ENCODE results near the gene AMPH.
"Not testable (repeated sequence)": the region's sequence is repeated elsewhere in the genome, so short reads cannot be mapped to it uniquely, and the experiment has no call there.

The AMPH gene

DNA sequence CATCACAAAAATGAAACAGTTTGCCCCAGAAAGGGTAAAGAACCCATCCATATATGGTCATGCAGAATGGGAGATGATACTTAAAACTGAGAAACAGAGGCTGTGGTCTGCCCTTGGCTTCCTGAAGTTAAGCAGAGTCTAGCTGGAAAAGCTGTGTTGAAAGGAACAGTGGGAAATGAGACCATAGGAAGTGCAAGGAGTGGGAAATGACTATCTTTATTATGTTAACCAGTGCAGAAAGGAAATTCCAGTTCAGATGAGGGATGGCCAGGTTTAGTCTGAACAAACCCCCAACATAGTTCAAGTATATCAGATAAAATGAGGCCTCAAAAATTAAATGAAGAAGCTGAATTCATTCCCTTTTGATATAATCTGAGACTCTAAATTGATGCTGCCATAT, 245.5 kb downstream of the AMPH start:
- no peak for DNase-seq

DNA sequence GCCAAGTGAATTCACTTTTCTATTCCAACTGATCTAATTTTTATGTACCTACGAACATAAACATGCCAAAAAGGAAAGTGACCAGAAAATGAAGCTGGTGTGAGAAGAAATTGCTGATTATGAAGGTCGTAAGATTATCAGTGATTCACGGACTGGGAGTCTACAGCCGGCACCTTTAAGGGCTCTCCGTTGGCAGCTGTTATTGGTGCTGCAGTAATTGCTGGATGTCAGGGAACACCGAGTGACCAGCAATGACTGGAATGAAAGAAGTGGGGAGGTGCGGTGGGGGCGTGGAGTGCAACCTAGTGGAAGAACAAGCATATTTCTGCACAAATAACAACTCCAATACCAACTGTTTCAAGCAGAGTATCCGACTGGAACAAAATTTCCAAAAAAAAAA, 247.9 kb downstream of the AMPH start:
- no peak for DNase-seq

DNA sequence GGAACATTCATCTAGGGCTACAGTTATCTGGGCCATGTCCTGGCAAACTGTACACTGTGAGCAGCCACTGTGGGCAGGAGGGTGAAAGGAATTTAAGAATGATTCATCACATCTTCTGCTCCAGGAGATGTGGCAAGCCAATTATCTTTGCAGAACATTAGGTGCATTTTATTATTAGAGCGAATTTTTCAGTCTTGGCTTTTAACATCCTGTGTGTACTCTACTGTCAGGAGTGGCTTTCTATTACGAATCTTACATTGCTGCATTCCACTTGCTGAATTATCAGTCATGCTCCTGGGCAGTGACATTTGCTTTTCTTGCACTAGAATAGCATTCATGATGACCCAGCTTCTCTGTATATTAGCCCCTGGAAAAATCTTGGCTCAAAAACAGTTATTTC, 248.5 kb downstream of the AMPH start:
- no peak for DNase-seq

DNA sequence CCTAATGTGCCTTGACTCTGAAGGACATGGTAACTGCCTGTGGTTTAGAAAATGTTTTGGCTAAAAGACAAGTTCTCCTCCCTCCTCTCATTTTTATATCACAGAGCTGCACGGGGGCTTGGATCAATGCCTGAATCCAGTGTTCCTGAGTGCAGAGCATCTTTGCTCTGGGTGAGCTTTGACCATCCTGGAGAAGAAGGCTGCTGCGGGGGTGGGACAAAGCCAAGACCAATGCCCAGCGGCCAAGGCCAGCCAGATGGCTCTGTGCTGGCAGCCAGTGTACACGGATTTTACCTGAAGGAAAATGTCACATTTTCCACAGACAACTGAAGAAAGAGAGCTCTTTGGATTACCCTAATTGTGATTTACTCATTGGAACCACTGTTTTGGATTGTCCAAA, 255.7 kb downstream of the AMPH start:
- DNase-seq, result no peak

DNA sequence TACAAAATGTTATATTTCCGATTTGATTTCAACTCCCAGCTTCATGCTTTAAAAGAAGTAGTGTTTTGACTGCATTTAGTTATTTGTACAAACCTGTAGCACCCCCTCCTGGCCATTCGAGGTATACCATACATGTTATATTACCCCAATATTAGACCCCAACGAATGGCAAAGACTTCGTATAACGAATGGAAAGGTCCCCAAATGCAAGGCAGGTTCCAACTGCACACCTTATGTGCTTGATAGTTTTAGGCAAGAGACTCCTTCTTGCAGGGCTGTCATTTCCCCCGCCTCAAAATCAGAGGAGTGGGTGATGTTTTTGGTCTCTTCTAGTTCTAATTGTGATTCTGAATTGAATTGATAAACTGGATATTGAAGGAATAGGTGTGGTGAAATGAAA, 256.7 kb downstream of the AMPH start:
- peak; percentile 64 for DNase-seq

DNA sequence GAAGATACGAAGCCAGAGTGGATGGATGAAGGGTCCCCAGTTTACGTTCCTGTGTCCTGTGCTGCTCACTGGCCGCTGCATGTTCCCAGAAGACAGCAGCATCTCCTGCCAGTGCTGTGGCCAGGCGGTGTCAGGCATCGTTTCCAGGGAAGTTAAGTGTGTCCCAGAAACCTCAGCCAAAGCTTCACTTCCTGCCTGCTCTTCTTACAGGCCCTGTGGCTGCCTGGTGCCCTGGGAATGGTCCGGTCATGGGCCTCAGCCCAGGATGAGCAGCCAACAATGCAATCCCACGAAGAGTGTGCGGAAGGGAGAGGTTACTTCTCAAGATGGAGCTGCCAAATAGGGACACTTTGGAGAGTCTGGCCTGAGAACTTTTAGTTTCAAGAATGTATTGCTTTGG, 258.0 kb downstream of the AMPH start:
- no peak for DNase-seq

DNA sequence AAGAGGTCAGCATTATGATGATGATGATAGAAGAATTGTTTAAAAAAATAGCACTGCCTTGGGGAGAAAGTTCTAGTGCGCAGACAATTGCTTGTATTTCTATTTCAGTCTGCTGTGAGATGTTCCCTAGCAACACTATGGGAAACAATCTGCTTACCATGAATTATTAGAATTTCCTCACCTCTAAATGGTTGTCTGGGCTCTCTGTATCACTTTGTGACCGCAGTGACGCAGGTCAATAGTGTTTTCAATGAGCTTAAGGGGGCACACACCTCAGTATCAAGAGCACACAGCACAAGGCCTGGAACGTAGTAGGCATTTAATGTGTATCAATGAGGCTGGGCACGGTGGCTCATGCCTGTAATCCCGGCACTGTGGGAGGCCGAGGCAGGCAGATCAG, 258.9 kb downstream of the AMPH start:
- no peak for DNase-seq

DNA sequence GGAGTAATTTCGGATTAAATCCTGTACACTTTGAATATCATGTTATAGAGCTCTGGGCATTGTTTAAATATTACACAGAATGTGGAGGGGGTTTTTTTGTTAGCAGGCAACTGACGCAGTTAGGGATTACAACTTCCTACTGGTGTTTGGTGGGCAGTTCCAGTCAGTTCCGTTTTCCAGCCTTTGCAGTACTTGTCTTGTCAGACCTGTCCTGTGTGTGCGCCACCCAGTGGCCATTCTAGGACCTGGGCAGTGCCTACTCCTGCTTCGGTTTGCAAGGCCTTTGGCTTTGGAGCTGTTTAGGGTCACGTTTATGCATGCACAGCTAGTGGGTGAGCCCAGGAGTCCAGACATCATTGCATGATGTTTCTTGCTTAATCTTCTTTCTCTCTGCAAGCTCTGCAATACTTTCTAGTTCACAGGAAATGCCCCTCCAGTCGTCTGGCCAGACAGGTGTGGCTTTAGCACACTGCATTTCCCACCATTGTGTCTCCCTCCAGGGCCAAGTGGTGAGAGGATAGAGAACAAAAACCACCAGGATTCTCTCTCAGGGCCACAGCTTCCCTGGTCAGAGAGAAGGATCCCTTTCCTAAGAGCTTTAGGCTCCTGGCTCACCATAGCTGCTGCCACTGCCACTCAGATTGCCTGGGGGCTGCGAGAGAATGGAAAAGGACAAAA, 261.2 kb downstream of the AMPH start:
- peak; percentile 75 for DNase-seq

DNA sequence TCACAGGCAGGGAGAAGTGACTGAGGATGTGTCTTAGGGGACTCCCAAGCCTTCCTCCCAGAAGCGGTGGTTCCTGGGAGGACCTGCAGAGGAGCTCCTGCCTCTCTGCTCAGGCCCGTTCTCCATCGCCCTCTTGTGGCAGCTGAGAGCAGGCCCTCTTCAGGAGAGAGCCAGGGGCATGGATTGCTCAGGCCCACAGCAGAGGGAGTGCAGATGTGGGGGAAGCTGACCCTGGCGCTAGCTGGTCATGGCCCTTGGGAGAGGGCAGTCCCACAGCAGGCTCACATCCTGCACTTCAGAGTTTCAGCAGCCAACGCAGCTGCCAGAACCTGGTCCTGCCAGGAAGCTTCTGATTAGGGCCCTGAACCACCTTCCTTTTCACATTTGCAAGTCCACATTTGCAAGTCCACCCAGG, 263.0 kb downstream of the AMPH start:
- DNase-seq, result peak; percentile 65

DNA sequence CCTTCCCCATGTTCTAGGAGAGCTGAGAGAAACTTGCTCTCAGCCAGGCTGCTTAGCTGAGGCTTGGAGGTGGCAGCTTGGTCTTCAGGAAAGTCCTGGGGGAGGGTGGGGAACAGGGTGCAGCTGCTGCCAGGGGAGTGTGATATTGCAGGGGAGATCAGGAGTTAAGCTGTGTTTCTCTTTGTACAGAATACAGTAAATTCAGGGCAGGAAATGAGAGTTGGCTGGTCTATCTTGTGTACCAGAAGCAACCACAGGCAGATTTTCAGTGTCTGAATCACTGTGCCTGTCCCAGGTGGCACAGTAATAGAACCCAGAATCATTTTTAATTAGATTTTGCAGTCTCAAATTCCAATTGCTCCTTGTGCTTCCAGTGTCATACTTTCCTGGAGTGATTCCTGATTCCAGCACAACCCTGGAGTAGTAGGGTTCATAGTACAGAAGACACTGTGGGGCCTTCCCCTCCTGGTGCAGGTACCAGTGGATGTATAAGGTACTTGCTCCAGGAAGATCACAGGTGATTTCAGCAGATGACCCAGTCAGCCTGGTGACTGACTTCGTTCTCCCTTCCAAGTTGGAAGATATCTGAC, 263.8 kb downstream of the AMPH start:
- DNase-seq, result no peak

DNA sequence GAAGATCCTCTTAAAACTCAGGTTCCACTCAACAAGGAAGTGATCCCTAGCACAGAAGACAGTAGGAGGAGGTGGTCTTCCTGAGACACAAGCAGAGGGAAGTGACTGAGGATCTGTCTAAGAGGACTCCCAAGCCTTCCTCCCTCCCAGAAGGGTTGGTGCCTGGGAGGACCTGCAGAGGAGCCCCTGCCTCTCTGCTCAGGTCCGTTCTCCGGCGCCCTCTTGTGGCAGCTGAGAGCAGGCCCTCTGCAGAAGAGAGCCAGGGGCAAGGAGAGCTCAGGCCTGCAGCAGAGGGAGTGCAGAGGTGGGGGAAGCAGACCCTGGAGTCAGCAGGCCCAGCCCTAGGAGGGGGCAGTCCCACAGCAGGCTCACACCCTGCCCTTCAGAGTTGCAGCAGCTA, 267.8 kb downstream of the AMPH start:
- DNase-seq, result peak; percentile 62

DNA sequence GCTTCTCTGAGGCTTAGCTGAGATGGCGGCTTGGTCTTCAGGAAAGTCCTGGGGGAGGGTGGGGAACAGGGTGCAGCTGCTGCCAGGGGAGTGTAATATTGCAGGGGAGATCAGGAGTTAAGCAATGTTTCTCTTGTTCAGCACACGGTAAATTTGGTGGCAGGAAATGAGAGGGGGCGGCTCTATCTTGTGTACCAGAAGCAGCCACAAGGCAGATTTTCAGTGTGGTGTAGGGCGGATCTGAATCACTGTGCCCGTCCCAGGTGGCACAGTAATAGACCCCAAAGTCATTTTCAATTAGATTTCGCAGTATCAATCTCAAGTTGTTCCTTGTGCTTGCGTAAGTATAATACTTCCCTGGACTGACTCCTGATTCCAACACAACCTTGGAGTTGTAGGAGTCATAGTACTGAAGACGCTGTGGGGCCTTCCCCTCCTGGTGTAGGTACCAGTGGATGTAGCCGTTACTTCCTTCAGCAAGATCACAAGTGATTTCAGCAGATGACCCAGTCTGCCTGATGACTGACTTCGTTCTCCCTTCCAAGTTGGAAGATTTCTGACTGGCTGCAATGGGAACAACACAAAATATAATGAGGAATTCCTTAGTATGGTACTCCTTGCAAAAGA, 268.4 kb downstream of the AMPH start:
- not testable (repeated sequence) for DNase-seq

DNA sequence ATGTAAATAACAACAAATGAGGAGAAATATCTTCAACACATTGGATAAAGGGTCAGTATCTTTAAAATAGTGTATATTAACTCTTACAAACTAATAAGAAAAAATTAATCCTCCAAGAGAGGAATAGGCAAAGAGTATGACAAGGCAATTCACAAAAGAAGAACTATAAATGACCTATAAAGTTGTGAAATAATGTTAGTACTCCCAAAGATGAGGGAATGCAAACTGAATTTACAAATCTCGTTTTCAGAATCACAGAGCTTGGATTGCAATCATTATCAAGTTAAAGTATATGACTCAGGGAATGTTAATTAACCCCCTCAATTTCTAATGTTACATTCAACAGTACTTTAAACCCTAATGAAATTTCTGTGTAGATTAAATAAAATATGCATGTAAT, 270.4 kb downstream of the AMPH start:
- DNase-seq, result no peak

DNA sequence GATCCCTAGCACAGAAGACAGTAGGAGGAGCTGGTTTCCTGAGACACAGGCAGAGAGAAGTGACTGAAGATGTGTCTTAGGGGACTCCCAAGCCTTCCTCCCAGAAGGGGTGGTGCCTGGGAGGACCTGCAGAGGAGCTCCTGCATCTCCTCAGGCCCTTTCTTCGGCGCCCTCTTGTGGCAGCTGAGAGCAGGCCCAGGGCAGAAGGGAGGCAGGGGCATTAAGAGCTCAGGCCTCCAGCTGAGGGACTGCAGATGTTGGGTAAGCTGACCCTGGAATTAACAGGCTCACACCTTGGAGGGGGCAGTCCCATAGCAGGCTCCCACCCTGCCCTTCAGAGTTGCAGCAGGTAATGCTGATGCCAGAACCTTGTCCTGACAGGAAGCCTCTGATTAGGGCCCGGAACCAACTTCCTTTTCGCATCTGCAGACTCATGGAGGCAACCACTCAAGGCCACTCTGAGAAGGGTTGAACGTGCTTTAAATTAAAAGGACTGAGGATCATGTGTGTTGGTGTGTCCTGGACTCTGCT, 272.0 kb downstream of the AMPH start:
- peak; percentile 69 for DNase-seq

DNA sequence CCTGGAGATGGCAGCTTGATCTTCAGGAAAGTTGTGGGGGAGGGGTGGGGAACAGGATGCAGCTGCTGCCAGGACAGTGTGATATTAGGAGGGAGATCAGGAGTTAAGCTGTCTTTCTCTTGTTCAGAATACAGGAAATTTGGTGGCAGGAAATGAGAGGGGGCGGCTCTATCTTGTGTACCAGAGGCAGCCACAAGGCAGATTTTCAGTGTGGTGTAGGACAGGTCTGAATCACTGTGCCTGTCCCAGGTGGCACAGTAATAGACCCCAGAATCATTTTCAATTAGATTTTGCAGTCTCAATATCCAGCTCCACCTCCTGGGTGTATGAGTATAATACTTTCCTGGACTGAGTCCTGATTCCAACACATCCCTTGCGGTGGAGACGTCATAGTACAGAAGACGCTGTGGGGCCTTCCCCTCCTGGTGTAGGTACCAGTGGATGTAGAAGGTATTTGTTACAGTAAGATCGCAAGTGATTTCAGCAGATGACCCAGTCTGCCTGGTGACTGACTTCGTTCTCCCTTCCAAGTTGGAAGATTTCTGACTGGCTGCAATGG, 272.8 kb downstream of the AMPH start:
- not testable (repeated sequence) for DNase-seq

DNA sequence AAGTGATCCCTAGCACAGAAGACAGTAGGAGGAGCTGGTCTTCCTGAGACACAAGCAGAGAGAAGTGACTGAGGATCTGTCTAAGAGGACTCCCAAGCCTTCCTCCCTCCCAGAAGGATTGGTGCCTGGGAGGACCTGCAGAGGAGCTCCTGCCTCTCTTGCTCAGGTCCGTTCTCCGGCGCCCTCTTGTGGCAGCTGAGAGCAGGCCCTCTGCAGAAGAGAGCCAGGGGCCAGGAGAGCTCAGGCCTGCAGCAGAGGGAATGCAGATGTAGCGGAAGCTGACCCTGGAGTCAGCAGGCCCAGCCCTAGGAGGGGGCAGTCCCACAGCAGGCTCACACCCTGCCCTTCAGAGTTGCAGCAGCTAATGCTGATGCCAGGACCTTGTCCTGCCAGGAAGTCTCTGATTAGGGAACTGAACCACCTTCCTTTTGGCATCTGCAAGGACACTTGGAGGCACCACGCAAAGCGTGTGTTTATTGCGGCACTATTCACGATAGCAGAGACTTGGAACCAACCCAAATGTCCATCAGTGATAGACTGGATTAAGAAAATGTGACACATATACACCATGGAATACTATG, 276.8 kb downstream of the AMPH start:
- DNase-seq, result not testable (repeated sequence)

DNA sequence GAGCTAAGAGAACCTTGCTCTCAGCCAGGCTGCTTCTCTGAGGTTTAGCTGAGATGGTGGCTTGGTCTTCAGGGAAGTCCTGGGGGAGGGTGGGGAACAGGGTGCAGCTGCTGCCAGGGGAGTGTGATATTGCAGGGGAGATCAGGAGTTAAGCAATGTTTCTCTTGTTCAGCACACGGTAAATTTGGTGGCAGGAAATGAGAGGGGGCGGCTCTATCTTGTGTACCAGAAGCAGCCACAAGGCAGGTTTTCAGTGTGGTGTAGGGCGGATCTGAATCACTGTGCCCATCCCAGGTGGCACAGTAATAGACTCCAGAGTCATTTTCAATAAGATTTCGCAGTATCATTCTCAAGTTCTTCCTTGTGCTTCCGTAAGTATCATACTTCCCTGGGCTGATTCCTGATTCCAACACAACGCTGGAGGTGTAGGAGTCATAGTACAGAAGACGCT, 277.7 kb downstream of the AMPH start:
- DNase-seq, result not testable (repeated sequence)

DNA sequence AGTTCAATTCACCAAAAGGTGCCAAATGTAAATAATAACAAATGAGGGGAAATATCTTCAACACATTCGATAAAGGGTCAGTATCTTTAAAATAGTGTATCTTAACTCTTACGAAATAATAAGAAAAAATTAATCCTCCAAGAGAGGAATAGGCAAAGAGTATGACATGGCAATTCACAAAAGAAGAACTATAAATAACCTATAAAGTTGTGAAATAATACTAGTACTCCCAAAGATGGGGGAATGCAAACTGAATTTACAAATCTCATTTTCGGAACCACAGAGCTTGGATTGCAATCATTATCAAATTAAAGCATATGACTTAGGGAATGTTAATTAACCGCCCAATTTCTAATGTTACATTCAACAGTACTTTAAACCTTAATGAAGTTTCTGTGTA, 279.6 kb downstream of the AMPH start:
- no peak for DNase-seq

DNA sequence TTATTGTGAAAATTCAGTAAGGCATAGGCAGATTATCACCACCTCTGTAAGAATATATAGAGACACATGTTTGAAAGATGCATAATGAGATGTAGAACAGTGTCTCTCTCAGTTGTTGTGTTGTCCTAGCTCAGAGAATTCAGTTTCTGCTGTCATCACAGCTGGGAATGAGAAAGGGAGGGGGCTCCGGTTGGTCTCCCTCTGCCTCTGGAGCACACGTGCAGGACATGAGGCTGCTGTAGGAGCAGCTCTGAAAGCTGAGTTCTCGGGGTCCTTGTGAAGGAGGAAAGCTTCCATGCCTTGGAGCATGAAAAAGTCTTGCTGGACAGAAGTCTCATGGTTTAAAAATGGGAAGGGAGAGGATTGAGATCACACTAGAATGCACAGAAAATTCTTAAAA, 280.4 kb downstream of the AMPH start:
- not testable (repeated sequence) for DNase-seq

DNA sequence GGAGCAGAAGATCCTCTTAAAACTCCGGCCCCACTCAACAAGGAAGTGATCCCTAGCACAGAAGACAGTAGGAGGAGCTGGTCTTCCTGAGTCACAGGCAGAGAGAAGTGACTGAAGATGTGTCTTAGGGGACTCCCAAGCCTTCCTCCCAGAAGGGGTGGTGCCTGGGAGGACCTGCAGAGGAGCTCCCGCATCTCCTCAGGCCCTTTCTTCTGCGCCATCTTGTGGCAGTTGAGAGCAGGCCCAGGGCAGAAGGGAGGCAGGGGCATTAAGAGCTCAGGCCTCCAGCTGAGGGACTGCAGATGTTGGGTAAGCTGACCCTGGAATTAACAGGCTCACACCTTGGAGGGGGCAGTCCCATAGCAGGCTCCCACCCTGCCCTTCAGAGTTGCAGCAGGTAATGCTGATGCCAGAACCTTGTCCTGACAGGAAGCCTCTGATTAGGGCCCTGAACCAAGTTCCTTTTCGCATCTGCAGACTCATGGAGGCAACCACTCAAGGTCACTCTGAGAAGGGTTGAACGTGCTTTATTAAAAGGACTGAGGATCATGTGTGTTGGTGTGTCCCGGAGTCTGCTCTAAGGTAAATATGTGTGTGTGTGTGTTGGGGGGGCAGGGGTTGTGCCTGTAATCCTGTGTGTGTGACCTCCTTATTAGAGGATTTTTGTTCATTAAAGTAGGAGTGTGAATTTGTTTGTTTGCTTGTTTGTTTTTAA, 281.1 kb downstream of the AMPH start:
- DNase-seq, result peak; percentile 39

DNA sequence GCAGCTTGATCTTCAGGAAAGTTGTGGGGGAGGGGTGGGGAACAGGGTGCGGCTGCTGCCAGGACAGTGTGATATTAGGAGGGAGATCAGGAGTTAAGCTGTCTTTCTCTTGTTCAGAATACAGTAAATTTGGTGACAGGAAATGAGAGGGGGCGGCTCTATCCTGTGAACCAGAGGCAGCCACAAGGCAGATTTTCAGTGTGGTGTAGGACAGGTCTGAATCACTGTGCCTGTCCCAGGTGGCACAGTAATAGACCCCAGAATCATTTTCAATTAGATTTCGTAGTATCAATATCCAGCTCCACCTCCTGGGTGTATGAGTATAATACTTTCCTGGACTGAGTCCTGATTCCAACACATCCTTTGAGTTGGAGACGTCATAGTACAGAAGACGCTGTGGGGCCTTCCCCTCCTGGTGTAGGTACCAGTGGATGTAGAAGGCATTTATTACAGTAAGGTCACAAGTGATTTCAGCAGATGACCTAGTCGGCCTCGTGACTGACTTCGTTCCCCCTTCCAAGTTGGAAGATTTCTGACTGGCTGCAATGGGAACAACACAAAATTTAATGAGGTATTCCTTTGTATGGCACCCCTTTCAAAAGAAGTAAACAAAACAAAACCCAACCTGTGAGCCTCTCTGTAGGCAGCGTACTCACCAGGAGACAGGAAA, 281.9 kb downstream of the AMPH start:
- DNase-seq, result not testable (repeated sequence)

All from activated T-cell treated with anti-CD3 and anti-CD28 coated beads for 4 hours (primary cell).